H1 (cell line): ENCODE measurements around the gene MYO15B.
"Not testable (repeated sequence)": the region's sequence is repeated elsewhere in the genome, so short reads cannot be mapped to it uniquely, and the experiment has no call there.

ENCODE experiments used
- CEBPB ChIP-seq: IDR thresholded peaks from 2 replicates; pipeline ENCODE4 v1.6.1; 2012; ENCODE audit warnings: low read depth, low read length
- CTCF ChIP-seq, 3 experiments: IDR thresholded peaks; 1 replicate in 2 of 3; 2 replicates in 1 of 3; pipeline versions ENCODE4 v1.5.1 to v1.6.1; 2011; ENCODE audit warnings: low read length in 3 of 3, mild to moderate bottlenecking in 3 of 3, inconsistent platforms in 2 of 3, low read depth in 1 of 3, moderate library complexity in 1 of 3; ENCODE audit not compliant: insufficient read depth in 1 of 3; ENCODE audit errors: control extremely low read depth in 1 of 3
- EZH2 ChIP-seq: fragments of 200-600 bp; sonication (generic); IDR thresholded peaks from 2 replicates; pipeline ENCODE4 v1.7.1; 2012; ENCODE audit warnings: low read depth, mild to moderate bottlenecking, moderate library complexity, low read length, inconsistent platforms; ENCODE audit not compliant: severe bottlenecking
- KDM1A ChIP-seq: fragments of 200-600, 300-600 bp; sonication (generic); IDR thresholded peaks from 2 replicates; pipeline ENCODE4 v1.7.1; 2016; ENCODE audit warnings: mild to moderate bottlenecking, low read length, borderline replicate concordance
- POLR2A ChIP-seq, 2 experiments: IDR thresholded peaks; 1 replicate in 1 of 2; 2 replicates in 1 of 2; pipeline ENCODE4 v1.6.1; 2011; ENCODE audit warnings: low read depth in 2 of 2, low read length in 2 of 2, mild to moderate bottlenecking in 2 of 2; ENCODE audit errors: control extremely low read depth in 1 of 2
- SUZ12 ChIP-seq: fragments of 200-600 bp; sonication (generic); IDR thresholded peaks from 2 replicates; pipeline ENCODE4 v1.6.1; 2012; ENCODE audit warnings: mild to moderate bottlenecking, inconsistent platforms, low read length, moderate library complexity, mixed read lengths
- TBP ChIP-seq: IDR thresholded peaks from 2 replicates; pipeline ENCODE4 v1.6.1; 2011; ENCODE audit warnings: low read depth, low read length, improper control_type of control experiment
- ZNF274 ChIP-seq: IDR thresholded peaks from 2 replicates; pipeline ENCODE4 v1.7.0; 2012; ENCODE audit warnings: low read length, borderline replicate concordance; ENCODE audit errors: extremely low read depth

- TF ChIP-seq POLR2A (IDR thresholded peaks at IDR 0.05; ENCODE audit: control extremely low read depth in 1 of 2, low read depth in 2 of 2, low read length in 2 of 2); CTCF (IDR thresholded peaks at IDR 0.05; ENCODE audit: control extremely low read depth in 1 of 3, insufficient read depth in 1 of 3, low read depth in 1 of 3, low read length in 3 of 3); ZNF274; SUZ12; CEBPB; EZH2; KDM1A: not testable (repeated sequence)
- 0 out of 2 replicates have a peak, but pooled peaks have one; percentile 25 for TF ChIP-seq TBP
Observed at GRCh38 chr17:75581121-75581725, 6.4 kb upstream of the MYO15B start.
